Activated T-cell treated with anti-CD3 and anti-CD28 coated beads, Interleukin-2, amount 50 U/mL, for 72 hours (primary cell): ENCODE data around the gene IRF8. TPM values are rescaled to one million over a fixed set of nuclear protein-coding genes. Genes with fewer than 3 reads are reported as not detected.
A peak's percentile ranks its signal among the peaks of the same experiment; 100 is the strongest.
"Not testable (repeated sequence)": the region's sequence is repeated elsewhere in the genome, so short reads cannot be mapped to it uniquely, and the experiment has no call there.

Source experiments
- ATAC-seq, 2 donors: fragments of 150-1000 bp; cut with Tn5 transposase; replicated peaks in 1 of 2; 2 replicates each; pipeline ENCODE4 v1.10.0; 2021; ENCODE audit warnings: moderate library complexity in 2 of 2, mild to moderate bottlenecking in 1 of 2
- DNase-seq, 2 donors: peaks; one replicate each; pipeline ENCODE4 v3.0.0; 2021 to 2022; ENCODE audit warnings: mixed read lengths in 1 of 2
- H3K27ac Mint-ChIP-seq: one replicate; pipeline ENCODE4 v1.8.0; 2022; ENCODE audit warnings: mild to moderate bottlenecking, moderate library complexity, mixed read lengths
- H3K27me3 Mint-ChIP-seq: one replicate; pipeline ENCODE4 v1.8.0; 2022; ENCODE audit warnings: low read depth, mixed read lengths
- H3K36me3 Mint-ChIP-seq, 2 donors: one replicate each; pipeline ENCODE4 v1.8.0; 2022; ENCODE audit warnings: mixed read lengths in 2 of 2, mild to moderate bottlenecking in 1 of 2; ENCODE audit not compliant: insufficient read depth in 2 of 2
- H3K4me1 Mint-ChIP-seq: one replicate; pipeline ENCODE4 v1.8.0; 2022; ENCODE audit warnings: low read depth, mixed read lengths
- H3K4me3 Mint-ChIP-seq, 2 donors: one replicate each; pipeline ENCODE4 v1.8.0; 2022; ENCODE audit warnings: mild to moderate bottlenecking in 2 of 2, mixed read lengths in 2 of 2, moderate library complexity in 2 of 2
- H3K9me3 Mint-ChIP-seq, 2 donors: one replicate each; pipeline ENCODE4 v1.8.0; 2022; ENCODE audit warnings: mixed read lengths in 2 of 2
- total RNA-seq, 2 donors: library from RNA; stranded (reverse); gene quantifications; one replicate each; pipeline ENCODE4 v1.2.3, GENCODE V29; 2022

IRF8 gene
- total RNA-seq, 2 donors from 2014 or later: 46.8 to 52.4 TPM

DNA sequence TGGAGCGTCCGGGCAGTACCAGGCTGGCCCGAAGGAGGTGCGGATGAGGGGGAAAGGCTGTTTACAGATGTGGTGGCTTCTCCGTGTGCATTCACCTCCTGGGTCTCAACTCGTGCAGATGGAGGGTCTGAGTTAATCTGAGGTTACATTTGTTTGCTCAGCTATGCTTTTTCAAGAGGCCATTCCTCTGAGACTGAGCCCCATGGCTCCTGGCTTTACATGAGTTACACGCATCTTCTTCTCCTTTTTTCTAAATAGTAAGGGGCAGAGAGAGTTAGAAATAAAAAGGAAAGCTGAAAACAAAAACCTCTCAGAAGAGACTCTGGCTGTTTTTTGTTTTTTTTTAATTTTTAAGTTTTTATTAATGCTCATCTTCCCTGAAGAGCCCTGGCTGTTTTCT, 29.0 kb downstream of the IRF8 start:
- H3K4me1 Mint-ChIP-seq: peaks cover 61% of the 10 kb centered on the region
- peaks cover 33% of the 10 kb centered on the region for H3K27me3 Mint-ChIP-seq
- H3K9me3 Mint-ChIP-seq: no peaks in the 10 kb centered on the region
- no peak for ATAC-seq
- H3K27ac Mint-ChIP-seq: no peak overlapping the region
- DNase-seq: no peak
- H3K4me3 Mint-ChIP-seq: peak overlapping the region in 1 of 2 donors; percentile 54
- peaks cover 0 to 1% of the 10 kb centered on the region in 2 donors for H3K36me3 Mint-ChIP-seq

DNA sequence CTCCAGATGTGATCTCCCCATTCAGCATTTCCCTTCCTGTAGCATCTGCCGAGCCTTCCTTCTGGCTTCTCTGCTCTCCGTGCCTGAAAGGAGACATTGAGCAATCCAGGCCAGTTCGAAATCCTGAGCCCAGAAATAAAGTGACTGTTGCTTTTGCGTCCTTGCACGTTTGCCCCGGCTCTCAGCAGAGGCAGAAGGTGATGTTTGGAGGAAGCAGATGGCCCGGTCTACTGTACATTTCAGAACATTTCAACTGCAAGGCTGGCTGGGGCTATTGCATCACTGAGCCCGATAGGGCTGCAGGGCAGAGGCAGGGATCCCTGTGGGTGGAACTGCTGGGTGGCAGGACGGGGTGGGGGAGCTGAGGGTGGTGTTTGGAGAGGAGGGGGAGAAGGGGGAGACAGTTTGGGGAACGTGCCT, 29.4 kb downstream of the IRF8 start:
- Mint-ChIP-seq H3K36me3 (peaks cover 0 to 1% of the 10 kb centered on the region in 2 donors), H3K27me3 (peaks cover 33% of the 10 kb centered on the region), H3K4me3 (peak overlapping the region in 1 of 2 donors; percentile 11), H3K27ac (no peak overlapping the region), H3K4me1 (peaks cover 65% of the 10 kb centered on the region), H3K9me3 (no peaks in the 10 kb centered on the region)
- DNase-seq (no peak), ATAC-seq (no peak)

DNA sequence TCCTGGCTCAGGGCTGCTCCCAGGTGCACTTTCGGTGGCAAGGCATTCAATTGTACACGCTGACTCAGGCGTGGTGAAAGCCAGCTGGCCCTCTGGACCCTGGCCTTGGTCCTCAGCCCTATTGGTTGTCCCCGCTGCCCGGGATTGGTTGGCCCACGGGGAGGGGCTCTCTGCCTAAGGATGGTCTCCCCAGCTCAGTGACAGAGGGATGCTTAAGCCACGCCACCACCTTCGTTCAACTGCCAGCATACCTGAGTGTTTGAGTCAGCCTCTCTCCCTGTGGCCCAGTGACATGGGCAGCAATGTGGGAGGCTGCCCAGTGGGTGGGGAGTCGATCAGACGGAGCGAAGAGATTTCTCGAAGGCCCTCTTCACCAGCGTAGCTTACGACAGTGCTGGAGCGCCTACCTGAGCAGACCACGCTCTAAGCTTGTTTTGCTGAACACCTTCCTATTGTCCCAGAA, 30.3 kb downstream of the IRF8 start:
- ATAC-seq: no peak
- peaks cover 68% of the 10 kb centered on the region for H3K4me1 Mint-ChIP-seq
- no peak overlapping the region for H3K4me3 Mint-ChIP-seq
- H3K27me3 Mint-ChIP-seq: peaks cover 33% of the 10 kb centered on the region
- H3K27ac Mint-ChIP-seq: no peak overlapping the region
- no peak for DNase-seq
- no peaks in the 10 kb centered on the region for H3K9me3 Mint-ChIP-seq
- H3K36me3 Mint-ChIP-seq: peaks cover 0 to 1% of the 10 kb centered on the region in 2 donors

DNA sequence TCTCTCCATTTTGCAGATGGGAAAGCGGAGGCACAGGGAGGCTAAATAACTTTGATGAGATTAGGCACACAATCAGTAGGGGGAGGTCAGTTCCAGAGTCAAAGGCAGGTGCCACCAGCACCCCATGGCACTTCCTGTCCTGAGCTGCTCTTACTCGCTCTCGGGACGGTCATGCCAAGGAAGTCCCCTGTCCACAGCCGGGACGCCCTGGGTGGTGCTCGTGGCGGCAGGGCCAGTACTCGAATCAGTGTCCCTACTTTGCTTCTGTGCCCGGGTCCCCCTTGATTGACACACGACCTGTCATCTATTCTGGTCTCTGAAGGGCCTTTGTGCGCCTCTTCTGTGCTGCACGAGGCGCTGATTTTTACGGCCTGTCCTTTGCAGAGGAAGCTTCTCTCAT, 31.3 kb downstream of the IRF8 start:
- peaks cover 68% of the 10 kb centered on the region for H3K4me1 Mint-ChIP-seq
- H3K27me3 Mint-ChIP-seq: peaks cover 33% of the 10 kb centered on the region
- ATAC-seq: no peak
- DNase-seq: no peak
- H3K36me3 Mint-ChIP-seq: peaks cover 0 to 1% of the 10 kb centered on the region in 2 donors
- no peaks in the 10 kb centered on the region for H3K9me3 Mint-ChIP-seq
- no peak overlapping the region for H3K4me3 Mint-ChIP-seq
- H3K27ac Mint-ChIP-seq: no peak overlapping the region

DNA sequence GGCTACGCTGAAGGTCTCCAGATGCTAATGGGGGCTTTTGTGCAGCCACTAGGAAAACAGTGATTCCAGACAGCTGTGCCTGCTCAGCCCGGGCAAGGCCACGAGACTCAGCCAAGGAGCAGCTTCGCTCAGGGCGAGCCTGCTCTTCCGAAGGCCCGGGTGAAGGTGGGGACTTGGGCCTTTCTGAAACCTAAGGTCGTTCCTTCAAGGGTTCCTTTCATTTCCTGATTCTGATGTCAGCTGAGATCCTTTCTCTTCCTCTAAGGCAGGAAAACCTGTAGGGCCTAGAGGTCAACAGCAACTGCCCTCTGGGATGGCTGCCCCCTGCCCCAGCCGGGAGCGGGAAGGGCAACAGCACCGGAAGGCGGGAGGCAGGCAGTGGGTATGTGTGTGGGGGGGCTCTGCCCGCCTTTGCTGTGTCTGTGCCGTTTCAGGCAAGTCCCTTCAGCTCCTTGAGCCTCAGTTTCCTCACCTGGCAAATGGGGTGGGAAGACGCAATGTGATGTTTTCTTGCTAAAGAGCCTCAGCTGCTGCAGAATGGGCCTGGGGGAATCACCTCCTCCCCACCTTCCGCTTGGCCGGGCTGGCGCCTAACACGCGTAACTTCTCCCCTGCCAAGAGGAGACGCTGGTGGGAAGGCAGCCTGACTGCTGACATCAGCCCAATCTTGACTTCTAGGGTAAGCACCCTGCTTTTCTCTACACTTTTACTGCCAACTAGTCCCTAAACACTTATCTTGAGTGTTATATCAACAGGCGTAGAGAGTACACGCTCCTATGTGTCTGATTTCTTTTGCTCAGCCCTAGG, 32.8 kb downstream of the IRF8 start:
- Mint-ChIP-seq H3K9me3 (no peaks in the 10 kb centered on the region), H3K4me1 (peaks cover 73% of the 10 kb centered on the region), H3K4me3 (no peak overlapping the region), H3K27ac (no peak overlapping the region), H3K27me3 (peaks cover 33% of the 10 kb centered on the region), H3K36me3 (no peaks in the 10 kb centered on the region)
- ATAC-seq (no peak), DNase-seq (no peak)

DNA sequence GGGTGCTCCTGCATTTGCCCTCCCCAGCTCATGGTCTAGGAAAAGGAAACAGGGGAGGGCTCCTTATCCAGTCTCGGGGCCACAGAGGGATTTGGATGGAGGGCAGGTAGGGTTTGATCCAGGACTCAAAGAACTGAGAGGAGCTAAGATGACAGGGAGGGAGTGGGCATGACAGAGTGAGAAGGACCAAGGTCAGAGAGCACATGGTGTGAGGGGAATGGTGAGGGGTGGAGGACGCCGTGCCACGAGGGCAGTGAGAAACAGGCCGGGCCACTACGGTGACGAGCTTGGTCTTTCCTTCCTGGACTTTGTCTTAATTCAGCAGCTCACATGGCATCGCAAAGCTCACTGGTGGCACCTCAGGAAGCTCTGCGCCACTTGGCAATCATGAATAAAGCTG, 35.2 kb downstream of the IRF8 start:
- Mint-ChIP-seq H3K4me3 (peak overlapping the region in 1 of 2 donors; percentile 31), H3K4me1 (peaks cover 77% of the 10 kb centered on the region), H3K27ac (no peak overlapping the region), H3K9me3 (no peaks in the 10 kb centered on the region), H3K36me3 (peaks cover 2% of the 10 kb centered on the region in 2 donors), H3K27me3 (peaks cover 14% of the 10 kb centered on the region)
- ATAC-seq (no peak), DNase-seq (no peak)

DNA sequence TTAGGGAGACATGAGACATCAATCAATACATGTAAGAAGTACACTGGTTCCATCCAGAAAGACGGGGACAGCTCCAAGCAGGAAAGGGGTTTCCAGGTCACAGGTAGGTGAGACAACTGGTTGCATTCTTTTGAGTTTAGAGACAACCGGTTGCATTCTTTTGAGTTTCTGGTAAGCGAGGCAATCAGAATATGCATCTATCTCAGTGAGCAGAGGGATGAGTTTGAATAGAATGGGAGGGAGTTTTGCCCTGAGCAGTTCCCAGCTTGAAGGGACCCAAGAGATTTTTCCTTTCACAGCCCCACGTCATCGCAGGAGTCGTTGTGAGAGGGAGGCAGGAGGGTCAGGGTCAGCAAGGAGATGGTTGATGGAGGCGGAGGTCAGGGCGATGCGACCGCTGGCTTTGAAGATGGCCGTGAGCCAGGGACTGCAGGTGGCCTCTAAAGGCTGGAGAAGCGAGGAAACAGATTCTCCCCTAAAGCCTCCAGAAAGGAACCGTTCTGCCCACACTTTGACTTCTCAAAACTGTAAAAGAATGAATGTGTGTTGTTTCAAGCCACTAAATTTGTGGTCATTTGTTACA, 36.5 kb downstream of the IRF8 start:
- Mint-ChIP-seq H3K4me3 (peak overlapping the region; percentile 47 to 80), H3K9me3 (no peaks in the 10 kb centered on the region), H3K4me1 (peaks cover 77% of the 10 kb centered on the region), H3K27me3 (peaks cover 8% of the 10 kb centered on the region), H3K27ac (peak overlapping the region; percentile 83), H3K36me3 (peaks cover 2 to 5% of the 10 kb centered on the region in 2 donors)
- no peak for ATAC-seq
- no peak for DNase-seq

DNA sequence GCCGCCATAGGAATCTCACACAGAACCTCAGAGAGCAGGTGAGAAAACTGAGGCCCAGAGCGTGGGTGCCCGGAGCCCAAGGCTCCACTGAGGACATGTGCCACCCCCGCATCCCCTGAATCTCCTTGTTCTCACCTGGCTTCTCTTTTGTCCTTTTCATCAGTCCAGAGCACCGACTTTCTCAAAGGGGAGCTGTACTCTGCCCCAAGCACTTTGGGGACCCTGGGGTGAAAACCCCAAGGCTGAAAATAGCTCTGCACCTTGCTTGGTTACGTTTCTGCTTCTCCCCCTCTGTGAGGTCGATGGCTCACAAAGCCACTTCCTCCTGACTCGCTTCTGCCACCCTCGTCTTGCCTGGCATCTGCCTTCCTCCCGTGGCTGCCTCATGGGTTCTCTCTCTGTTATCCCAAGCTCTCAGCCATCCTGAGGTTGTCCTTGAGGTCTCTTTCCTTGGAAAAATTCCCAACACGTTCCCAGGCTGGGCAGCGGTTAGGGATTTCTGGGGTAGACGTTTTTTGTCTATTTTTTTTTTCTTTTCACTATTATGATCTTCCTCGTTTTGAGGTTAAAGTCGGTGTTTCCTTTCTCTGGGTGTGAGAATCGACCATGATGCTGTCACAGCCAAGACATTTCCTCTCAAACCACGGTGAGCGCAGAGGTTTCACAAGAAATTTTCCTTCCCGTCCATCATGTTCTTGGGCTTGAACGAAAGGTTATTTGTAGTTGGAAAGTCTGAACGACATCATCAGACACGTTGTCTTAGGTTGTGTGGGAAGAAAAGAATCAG, 37.2 kb downstream of the IRF8 start:
- no peaks in the 10 kb centered on the region for H3K9me3 Mint-ChIP-seq
- H3K27ac Mint-ChIP-seq: peak overlapping the region; percentile 83
- H3K36me3 Mint-ChIP-seq: peaks cover 2 to 5% of the 10 kb centered on the region in 2 donors
- DNase-seq: peak; percentile 77 to 87
- peaks cover 7% of the 10 kb centered on the region for H3K27me3 Mint-ChIP-seq
- peak; percentile 90 for ATAC-seq
- peak overlapping the region; percentile 47 to 80 for H3K4me3 Mint-ChIP-seq
- H3K4me1 Mint-ChIP-seq: peaks cover 77% of the 10 kb centered on the region

DNA sequence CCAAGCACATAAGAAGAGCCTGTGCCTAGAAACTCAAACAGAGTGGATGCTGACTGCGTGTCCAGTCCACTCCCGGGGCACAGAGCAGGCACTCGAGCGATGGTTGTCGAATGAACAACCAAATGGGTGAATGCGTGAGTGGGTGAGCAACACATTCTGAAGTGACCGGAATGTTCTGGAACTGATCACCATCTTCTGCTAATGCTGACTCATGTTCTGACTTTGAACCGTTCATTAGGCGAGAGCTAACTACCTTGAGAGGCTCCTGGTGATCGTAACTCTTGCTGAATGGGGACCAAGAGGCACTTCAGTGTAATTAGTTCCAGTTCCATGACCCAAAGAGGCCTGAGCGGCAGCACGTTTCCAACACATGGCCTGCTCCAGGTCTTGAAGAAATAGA, 37.9 kb downstream of the IRF8 start:
- H3K9me3 Mint-ChIP-seq: no peaks in the 10 kb centered on the region
- peaks cover 7% of the 10 kb centered on the region for H3K27me3 Mint-ChIP-seq
- H3K4me3 Mint-ChIP-seq: peak overlapping the region; percentile 47 to 80
- DNase-seq: peak in 1 of 2 donors; percentile 29
- H3K4me1 Mint-ChIP-seq: peaks cover 72% of the 10 kb centered on the region
- ATAC-seq: peak in 1 of 2 donors; percentile 27
- H3K27ac Mint-ChIP-seq: peak overlapping the region; percentile 83
- peaks cover 2 to 5% of the 10 kb centered on the region in 2 donors for H3K36me3 Mint-ChIP-seq

DNA sequence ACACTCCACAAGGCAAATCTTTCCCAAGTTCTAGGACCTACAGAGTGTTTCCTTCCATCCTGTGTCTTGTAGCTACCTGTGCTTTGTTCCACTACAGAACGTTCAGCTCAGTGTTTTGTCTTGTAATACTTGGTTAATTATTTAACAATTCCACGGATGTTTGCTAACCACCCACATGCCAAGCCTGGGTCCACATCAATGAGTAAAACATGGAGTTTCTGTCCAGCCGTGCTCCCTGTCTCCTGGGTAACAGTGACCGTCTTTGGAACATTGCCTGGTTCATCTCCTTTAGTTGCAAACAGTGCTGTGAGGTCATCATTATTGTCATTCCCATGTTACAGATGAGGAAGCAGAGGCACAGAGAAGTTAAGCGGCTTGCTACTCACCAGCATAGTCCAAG, 41.3 kb downstream of the IRF8 start:
- H3K27ac Mint-ChIP-seq: no peak overlapping the region
- H3K27me3 Mint-ChIP-seq: peaks cover 13% of the 10 kb centered on the region
- no peak for ATAC-seq
- no peak for DNase-seq
- H3K4me3 Mint-ChIP-seq: no peak overlapping the region
- H3K36me3 Mint-ChIP-seq: peaks cover 2 to 5% of the 10 kb centered on the region in 2 donors
- H3K4me1 Mint-ChIP-seq: peaks cover 67% of the 10 kb centered on the region
- no peaks in the 10 kb centered on the region for H3K9me3 Mint-ChIP-seq

DNA sequence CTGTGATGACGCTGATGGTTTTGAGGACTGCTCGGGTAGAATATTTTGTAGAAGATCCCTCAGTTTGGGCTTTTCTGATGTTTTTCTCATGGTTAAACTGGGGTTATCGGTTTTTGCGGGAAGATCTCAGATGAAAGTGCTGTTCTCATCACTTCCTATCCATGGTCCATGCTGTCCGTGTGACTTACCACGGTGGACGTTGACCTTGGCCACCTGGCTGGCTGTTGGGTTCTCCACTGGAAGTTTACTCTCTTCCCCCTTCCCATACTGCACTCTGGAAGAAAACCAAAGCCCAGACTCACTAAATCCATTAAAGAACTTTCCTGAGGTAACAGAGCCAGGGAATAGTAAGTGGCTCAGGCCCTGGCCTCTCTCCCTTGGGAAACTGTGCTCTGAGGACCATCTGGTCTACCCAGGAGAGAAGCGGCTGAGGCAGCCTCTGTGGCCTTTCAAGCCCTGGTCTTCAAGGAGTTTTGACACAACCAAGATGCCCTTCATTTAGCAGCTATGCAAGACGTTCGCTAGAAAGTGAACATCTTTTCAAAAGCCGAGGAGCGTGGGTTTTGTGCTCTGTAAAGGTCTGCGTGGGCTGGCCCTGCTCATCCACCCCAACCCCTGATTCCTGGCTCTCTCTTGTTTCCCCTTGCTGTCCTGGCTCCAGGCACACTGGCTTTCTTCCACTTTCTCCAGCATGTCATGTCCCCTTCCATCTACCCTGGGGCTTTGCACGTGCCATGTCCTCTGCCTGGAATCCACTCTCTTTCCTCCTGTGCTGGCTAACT, 43.1 kb downstream of the IRF8 start:
- Mint-ChIP-seq H3K27me3 (peaks cover 19% of the 10 kb centered on the region), H3K4me3 (no peak overlapping the region), H3K27ac (no peak overlapping the region), H3K9me3 (no peaks in the 10 kb centered on the region), H3K36me3 (peaks cover 2 to 5% of the 10 kb centered on the region in 2 donors), H3K4me1 (peaks cover 67% of the 10 kb centered on the region)
- ATAC-seq: no peak
- no peak for DNase-seq

DNA sequence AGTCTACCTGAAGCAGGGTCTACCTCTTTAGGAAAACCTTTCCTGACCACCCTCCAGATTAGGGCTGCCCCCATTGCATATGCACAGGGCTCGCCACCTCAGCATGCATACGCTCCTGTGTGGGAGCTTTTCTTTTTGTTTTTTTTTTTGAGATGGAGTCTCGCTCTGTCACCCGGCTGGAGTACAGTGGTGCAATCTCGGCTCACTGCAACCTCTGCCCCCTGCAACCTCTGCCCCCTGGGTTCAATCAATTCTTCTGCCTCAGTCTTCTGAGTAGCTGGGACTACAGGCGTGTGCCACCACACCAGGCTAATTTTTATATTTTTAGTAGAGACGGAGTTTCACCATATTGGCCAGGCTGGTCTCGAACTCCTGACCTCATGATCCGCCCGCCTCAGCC, 43.7 kb downstream of the IRF8 start:
- not testable (repeated sequence) for H3K27ac Mint-ChIP-seq, H3K9me3 Mint-ChIP-seq, H3K4me3 Mint-ChIP-seq, ATAC-seq, DNase-seq, H3K36me3 Mint-ChIP-seq
- H3K27me3 Mint-ChIP-seq: peaks cover 21% of the 10 kb centered on the region
- peaks cover 67% of the 10 kb centered on the region for H3K4me1 Mint-ChIP-seq
